NCI-H2029 treated with DMSO at 0.1 percent for 48 hours (cell line): ENCODE measurements around the gene DGKD.
"Not testable (repeated sequence)": the region's sequence is repeated elsewhere in the genome, so short reads cannot be mapped to it uniquely, and the experiment has no call there.

ENCODE experiments used
- DNase-seq: peaks from one replicate; lab custom pipeline; 2025; lab: John Stamatoyannopoulos, UW

DGKD gene

GRCh38 chr2:233362742-233363141 is 8.4 kb downstream of the DGKD start:
- no peak for DNase-seq

GRCh38 chr2:233363744-233364235 is 9.5 kb downstream of the DGKD start:
- no peak for DNase-seq

GRCh38 chr2:233365861-233366520 is 11.7 kb downstream of the DGKD start:
- DNase-seq = no peak

- DNase-seq = no peak
These were observed 13.3 kb downstream of the DGKD start for GRCh38 chr2:233367586-233367985.

GRCh38 chr2:233368756-233369155 is 14.5 kb downstream of the DGKD start:
- DNase-seq = no peak

GRCh38 chr2:233369462-233369861 is 15.2 kb downstream of the DGKD start:
- DNase-seq = no peak

GRCh38 chr2:233369897-233370685 is 15.8 kb downstream of the DGKD start:
- DNase-seq = no peak

GRCh38 chr2:233371641-233372040 is 17.3 kb downstream of the DGKD start:
- DNase-seq = no peak

GRCh38 chr2:233372855-233373254 is 18.6 kb downstream of the DGKD start:
- no peak for DNase-seq

- no peak for DNase-seq
These were observed 19.0 kb downstream of the DGKD start for GRCh38 chr2:233373316-233373715.

GRCh38 chr2:233374776-233375175 is 20.5 kb downstream of the DGKD start:
- DNase-seq = not testable (repeated sequence)

GRCh38 chr2:233375490-233376314 is 21.4 kb downstream of the DGKD start:
- no peak for DNase-seq

- no peak for DNase-seq
These were observed 24.7 kb downstream of the DGKD start for GRCh38 chr2:233379034-233379433.

GRCh38 chr2:233379441-233379840 is 25.1 kb downstream of the DGKD start:
- no peak for DNase-seq

- no peak for DNase-seq
These were observed 26.0 kb downstream of the DGKD start for GRCh38 chr2:233380132-233380895.

- no peak for DNase-seq
These were observed 26.8 kb downstream of the DGKD start for GRCh38 chr2:233380995-233381637.

GRCh38 chr2:233381638-233381995 is 27.3 kb downstream of the DGKD start:
- no peak for DNase-seq

GRCh38 chr2:233384015-233384414 is 29.7 kb downstream of the DGKD start:
- DNase-seq = no peak

- no peak for DNase-seq
These were observed 30.7 kb downstream of the DGKD start for GRCh38 chr2:233384811-233385488.

GRCh38 chr2:233385489-233386044 is 31.3 kb downstream of the DGKD start:
- no peak for DNase-seq
